ENCODE data around the gene BANF2.

- TF ChIP-seq CTCF (IDR thresholded peaks at IDR 0.05; ENCODE audit: low read depth, low read length), result no peak
- TF ChIP-seq POLR2A (IDR thresholded peaks at IDR 0.05; ENCODE audit: extremely low read depth, insufficient read length), result no peak
- no peak for TF ChIP-seq MAX (IDR thresholded peaks at IDR 0.05; ENCODE audit: low read depth, low read length)
These were observed 15.3 kb downstream of the BANF2 start for GRCh38 chr20:17715075-17715474.
